Astrocyte (in vitro differentiated cells and primary cell): Measurements from ENCODE around the gene BCAR3. TPM values are rescaled to one million over a fixed set of nuclear protein-coding genes. Genes with fewer than 3 reads are reported as not detected.

Experiments used
- DNase-seq: peaks from one replicate; pipeline ENCODE4 v3.0.0-alpha.2; 2010; ENCODE audit warnings: low read depth
- FAIRE-seq: peaks from 2 replicates; lab custom pipeline; 2011; peaks lifted over from hg19 to GRCh38; lab: Jason Lieb, UNC
- H2AFZ ChIP-seq: 2 replicates; pipeline ENCODE4 v1.6.0; 2012; ENCODE audit warnings: low read depth, low read length, inconsistent platforms
- H3K27ac ChIP-seq: 2 replicates; pipeline ENCODE4 v1.5.1; 2011; ENCODE audit warnings: low read depth, low read length, inconsistent platforms
- H3K27me3 ChIP-seq: 2 replicates; pipeline ENCODE4 v1.6.0; 2011; ENCODE audit warnings: low read length, inconsistent platforms; ENCODE audit not compliant: insufficient read depth
- H3K36me3 ChIP-seq: 2 replicates; pipeline ENCODE4 v1.5.1; 2011; ENCODE audit warnings: low read length, inconsistent platforms; ENCODE audit not compliant: insufficient read depth
- H3K4me1 ChIP-seq: 2 replicates; pipeline ENCODE4 v1.5.1; 2011; ENCODE audit warnings: low read length, inconsistent platforms; ENCODE audit not compliant: insufficient read depth
- H3K4me2 ChIP-seq: 2 replicates; pipeline ENCODE4 v1.6.0; 2012; ENCODE audit warnings: low read length, inconsistent platforms
- H3K4me3 ChIP-seq: 2 replicates; pipeline ENCODE4 v1.5.1; 2011; ENCODE audit warnings: low read depth, mild to moderate bottlenecking, low read length, inconsistent platforms; ENCODE audit not compliant: insufficient read depth
- H3K79me2 ChIP-seq: 2 replicates; pipeline ENCODE4 v1.6.0; 2012; ENCODE audit warnings: mild to moderate bottlenecking, low read length, inconsistent platforms; ENCODE audit not compliant: insufficient read depth
- H3K9ac ChIP-seq: 2 replicates; pipeline ENCODE4 v1.6.0; 2012; ENCODE audit warnings: mild to moderate bottlenecking, low read length, inconsistent platforms
- H3K9me3 ChIP-seq: 2 replicates; pipeline ENCODE4 v1.5.1; 2012; ENCODE audit warnings: low read depth, mild to moderate bottlenecking, low read length, inconsistent platforms; ENCODE audit not compliant: insufficient read depth
- H4K20me1 ChIP-seq: 2 replicates; pipeline ENCODE4 v1.6.0; 2012; ENCODE audit warnings: low read length, inconsistent platforms; ENCODE audit not compliant: insufficient read depth
- H3K27ac Mint-ChIP-seq: one replicate; pipeline ENCODE4 v1.8.0; 2021; ENCODE audit warnings: mild to moderate bottlenecking, mixed read lengths; ENCODE audit not compliant: unreplicated experiment
- H3K27me3 Mint-ChIP-seq: one replicate; pipeline ENCODE4 v1.8.0; 2021; ENCODE audit warnings: low read depth, mixed read lengths; ENCODE audit not compliant: unreplicated experiment
- H3K36me3 Mint-ChIP-seq: one replicate; pipeline ENCODE4 v1.8.0; 2021; ENCODE audit warnings: low read depth, mixed read lengths; ENCODE audit not compliant: unreplicated experiment
- H3K4me1 Mint-ChIP-seq: one replicate; pipeline ENCODE4 v1.8.0; 2021; ENCODE audit warnings: low read depth, mixed read lengths; ENCODE audit not compliant: unreplicated experiment
- H3K4me3 Mint-ChIP-seq: one replicate; pipeline ENCODE4 v1.8.0; 2021; ENCODE audit warnings: mild to moderate bottlenecking, moderate library complexity, mixed read lengths; ENCODE audit not compliant: unreplicated experiment
- H3K9me3 Mint-ChIP-seq: one replicate; pipeline ENCODE4 v1.8.0; 2021; ENCODE audit warnings: mild to moderate bottlenecking, mixed read lengths; ENCODE audit not compliant: unreplicated experiment
- EZH2 ChIP-seq: IDR thresholded peaks from 2 replicates; pipeline ENCODE4 v1.6.1; 2012; ENCODE audit warnings: mild to moderate bottlenecking, low read length, inconsistent platforms; ENCODE audit not compliant: insufficient read depth
- total RNA-seq: library from RNA; stranded (reverse); gene quantifications from 2 replicates; pipeline ENCODE4 v1.2.1, GENCODE V29; 2021
- TF ChIP-seq, protein P1 (sequence below): IDR thresholded peaks from 2 replicates; pipeline ENCODE4 v1.5.1; 2011; ENCODE audit warnings: low read depth, mild to moderate bottlenecking, inconsistent platforms, low read length, moderate library complexity; ENCODE audit not compliant: insufficient read depth

BCAR3 gene
- total RNA-seq, 1 donor from 2014 or later, result 30.0 TPM

DNA sequence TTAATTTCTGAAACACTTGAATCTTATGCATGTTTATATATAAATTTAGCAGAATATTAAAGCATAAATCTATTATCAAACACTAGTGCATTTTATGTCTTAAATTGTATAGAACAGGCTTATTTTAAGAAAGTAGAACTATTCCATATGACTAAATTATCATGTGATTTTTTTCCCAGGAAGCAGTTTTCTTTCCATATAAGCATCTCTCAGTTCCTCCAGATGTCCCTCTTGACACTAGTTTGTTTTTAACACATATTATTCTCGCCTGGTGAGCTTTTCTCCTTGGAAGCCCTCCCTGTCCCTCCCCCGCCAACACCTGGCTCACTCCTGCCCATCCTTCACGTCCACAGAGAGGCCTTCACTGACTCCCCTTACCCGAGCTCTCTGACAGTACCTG, 48.3 kb upstream of the BCAR3 start:
- DNase-seq (no peak), FAIRE-seq (no peak)
- H3K9me3 ChIP-seq, result no peaks in the 10 kb centered on the region
- H3K27me3 ChIP-seq, result no peaks in the 10 kb centered on the region
- peaks cover 4% of the 10 kb centered on the region for H3K4me1 ChIP-seq
- H3K4me3 Mint-ChIP-seq, result no peak overlapping the region
- peaks cover 29% of the 10 kb centered on the region for H3K4me1 Mint-ChIP-seq
- H3K9ac ChIP-seq, result no peak overlapping the region
- H3K36me3 Mint-ChIP-seq, result peaks cover under 1% of the 10 kb centered on the region
- H3K4me3 ChIP-seq, result no peak overlapping the region
- TF ChIP-seq, protein P1, sequence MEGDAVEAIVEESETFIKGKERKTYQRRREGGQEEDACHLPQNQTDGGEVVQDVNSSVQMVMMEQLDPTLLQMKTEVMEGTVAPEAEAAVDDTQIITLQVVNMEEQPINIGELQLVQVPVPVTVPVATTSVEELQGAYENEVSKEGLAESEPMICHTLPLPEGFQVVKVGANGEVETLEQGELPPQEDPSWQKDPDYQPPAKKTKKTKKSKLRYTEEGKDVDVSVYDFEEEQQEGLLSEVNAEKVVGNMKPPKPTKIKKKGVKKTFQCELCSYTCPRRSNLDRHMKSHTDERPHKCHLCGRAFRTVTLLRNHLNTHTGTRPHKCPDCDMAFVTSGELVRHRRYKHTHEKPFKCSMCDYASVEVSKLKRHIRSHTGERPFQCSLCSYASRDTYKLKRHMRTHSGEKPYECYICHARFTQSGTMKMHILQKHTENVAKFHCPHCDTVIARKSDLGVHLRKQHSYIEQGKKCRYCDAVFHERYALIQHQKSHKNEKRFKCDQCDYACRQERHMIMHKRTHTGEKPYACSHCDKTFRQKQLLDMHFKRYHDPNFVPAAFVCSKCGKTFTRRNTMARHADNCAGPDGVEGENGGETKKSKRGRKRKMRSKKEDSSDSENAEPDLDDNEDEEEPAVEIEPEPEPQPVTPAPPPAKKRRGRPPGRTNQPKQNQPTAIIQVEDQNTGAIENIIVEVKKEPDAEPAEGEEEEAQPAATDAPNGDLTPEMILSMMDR, result no peak
- no peak for TF ChIP-seq EZH2
- H3K27ac ChIP-seq, result no peak overlapping the region
- no peak overlapping the region for H3K4me2 ChIP-seq
- no peaks in the 10 kb centered on the region for H3K79me2 ChIP-seq
- no peaks in the 10 kb centered on the region for H3K9me3 Mint-ChIP-seq
- H3K27ac Mint-ChIP-seq, result no peak overlapping the region
- no peak overlapping the region for H2AFZ ChIP-seq
- H3K36me3 ChIP-seq, result no peaks in the 10 kb centered on the region
- H4K20me1 ChIP-seq, result no peaks in the 10 kb centered on the region
- H3K27me3 Mint-ChIP-seq, result no peaks in the 10 kb centered on the region

DNA sequence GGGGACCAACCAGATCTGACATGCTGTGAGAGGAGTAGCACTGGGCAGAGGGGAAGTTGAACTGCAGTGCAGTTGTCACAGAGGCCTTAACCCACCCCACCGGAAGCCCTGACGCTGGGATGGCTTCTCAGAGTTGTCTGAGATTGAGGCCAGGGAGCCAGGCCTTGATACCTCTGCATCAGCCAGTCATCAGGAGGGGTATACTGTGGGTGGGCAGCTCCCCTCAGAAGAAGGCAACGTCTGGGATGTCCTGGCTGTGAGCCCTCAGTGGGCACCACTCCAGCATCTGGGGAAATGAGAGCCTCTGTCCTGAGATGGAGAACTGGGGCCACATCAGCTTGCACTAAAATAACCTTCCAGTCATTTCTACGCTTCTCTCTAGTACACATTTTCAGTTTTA, 47.9 kb upstream of the BCAR3 start:
- H3K27me3 ChIP-seq, result no peaks in the 10 kb centered on the region
- H3K27ac ChIP-seq, result no peak overlapping the region
- FAIRE-seq (no peak), DNase-seq (no peak)
- no peaks in the 10 kb centered on the region for H4K20me1 ChIP-seq
- no peaks in the 10 kb centered on the region for H3K27me3 Mint-ChIP-seq
- no peak for TF ChIP-seq EZH2
- TF ChIP-seq, protein P1, result no peak
- H3K9me3 ChIP-seq, result no peaks in the 10 kb centered on the region
- H2AFZ ChIP-seq, result no peak overlapping the region
- H3K9ac ChIP-seq, result no peak overlapping the region
- H3K4me3 Mint-ChIP-seq, result no peak overlapping the region
- H3K36me3 ChIP-seq, result no peaks in the 10 kb centered on the region
- H3K4me1 Mint-ChIP-seq, result peaks cover 26% of the 10 kb centered on the region
- no peak overlapping the region for H3K27ac Mint-ChIP-seq
- H3K9me3 Mint-ChIP-seq, result no peaks in the 10 kb centered on the region
- H3K4me2 ChIP-seq, result no peak overlapping the region
- no peak overlapping the region for H3K4me3 ChIP-seq
- H3K79me2 ChIP-seq, result no peaks in the 10 kb centered on the region
- no peaks in the 10 kb centered on the region for H3K4me1 ChIP-seq
- peaks cover 1% of the 10 kb centered on the region for H3K36me3 Mint-ChIP-seq

DNA sequence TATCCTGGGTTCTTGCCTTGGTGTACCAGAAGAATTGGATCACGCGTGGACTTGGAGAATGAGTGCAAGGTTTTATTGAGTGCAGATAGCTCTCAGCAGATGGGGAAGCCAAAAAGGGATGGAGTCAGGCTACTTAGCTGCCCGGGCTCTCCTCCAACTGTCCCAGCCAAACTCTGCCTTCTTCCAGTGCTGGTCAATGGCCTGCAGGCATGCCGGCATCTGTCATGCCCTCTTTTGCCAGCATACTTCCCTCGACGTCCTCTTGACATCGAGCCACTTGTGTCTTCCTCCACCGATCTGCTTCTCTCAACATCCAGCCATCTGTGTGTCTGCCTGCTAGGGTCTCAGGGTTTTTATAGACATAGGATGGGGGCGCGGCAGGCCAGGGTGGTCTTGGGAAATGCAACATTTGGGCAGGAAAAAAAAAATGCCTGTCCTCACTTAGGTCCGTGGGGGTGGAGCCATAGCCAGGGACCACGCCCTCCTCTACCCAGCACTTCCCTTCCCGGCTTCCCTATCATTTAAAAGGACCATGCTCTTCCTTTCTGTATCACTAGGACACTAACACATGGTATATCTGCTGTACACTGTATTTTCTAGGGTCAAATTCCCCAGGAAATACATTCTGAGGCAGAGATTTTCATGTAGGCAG, 47.0 kb upstream of the BCAR3 start:
- Histone ChIP-seq H4K20me1 (no peaks in the 10 kb centered on the region), H3K4me3 (no peak overlapping the region), H3K36me3 (no peaks in the 10 kb centered on the region), H3K4me1 (no peaks in the 10 kb centered on the region), H3K4me2 (no peak overlapping the region), H3K79me2 (no peaks in the 10 kb centered on the region), H3K9me3 (no peaks in the 10 kb centered on the region), H2AFZ (no peak overlapping the region), H3K27me3 (no peaks in the 10 kb centered on the region), H3K27ac (no peak overlapping the region), H3K9ac (no peak overlapping the region)
- Mint-ChIP-seq H3K36me3 (peaks cover 1% of the 10 kb centered on the region), H3K4me1 (peaks cover 21% of the 10 kb centered on the region), H3K9me3 (no peaks in the 10 kb centered on the region), H3K27ac (no peak overlapping the region), H3K27me3 (no peaks in the 10 kb centered on the region), H3K4me3 (no peak overlapping the region)
- DNase-seq, result no peak
- TF ChIP-seq EZH2, result no peak
- TF ChIP-seq, protein P1, result no peak
- no peak for FAIRE-seq
